Sciatic nerve (tissue), 2 donors: Measurements from ENCODE around the gene HTR2C. TPM values are rescaled to one million over a fixed set of nuclear protein-coding genes. Genes with fewer than 3 reads are reported as not detected.
A peak's percentile ranks its signal among the peaks of the same experiment; 100 is the strongest.
"Not testable (repeated sequence)": the region's sequence is repeated elsewhere in the genome, so short reads cannot be mapped to it uniquely, and the experiment has no call there.

Experiments used
- ATAC-seq: fragments of 200-7000 bp; cut with Tn5 transposase; one replicate; pipeline ENCODE4 v1.9.1; 2020; ENCODE audit warnings: mild to moderate bottlenecking, moderate library complexity
- DNase-seq: peaks from one replicate; pipeline ENCODE4 v3.0.0-alpha.2; 2020; ENCODE audit warnings: low spot score
- intact Hi-C: fragments of 100-400 bp; cut with DNase I; formaldehyde crosslinking; loops from one replicate; pipeline ENCODE4 v1.14.2; 2022
- microRNA-seq: library from miRNA; unstranded; fragments of <30 nt; microRNA quantifications from one replicate; pipeline ENCODE4 v1.2.0, GENCODE V29; 2020
- total RNA-seq: library from RNA; stranded (reverse); fragmentation: NEBNext Ultra II Directional; extraction: Animal tissue kit (Norgen Biotek cat#: 25700); gene quantifications from one replicate; pipeline ENCODE4 v1.2.1, GENCODE V29; 2021
- donor health status: DM: no; HTN: no; CAD: no.
- donor health status: DM: no; HTN: no; CAD: no.

The HTR2C gene
- total RNA-seq, 1 donor from 2014 or later, result 0.22 TPM

- DNase-seq, result no peak
- intact Hi-C loops, result no loop called here
- no peak for ATAC-seq
These were observed 346.3 kb downstream of the HTR2C start for GRCh38 chrX:114930227-114930626.

GRCh38 chrX:114932550-114932949 is 348.7 kb downstream of the HTR2C start:
- DNase-seq, result no peak
- intact Hi-C loops, result no loop called here
- ATAC-seq, result no peak

GRCh38 chrX:114933291-114933690 is 349.4 kb downstream of the HTR2C start:
- ATAC-seq, intact Hi-C loops, DNase-seq: not testable (repeated sequence)

- DNase-seq, ATAC-seq, intact Hi-C loops: not testable (repeated sequence)
These were observed 353.2 kb downstream of the HTR2C start for GRCh38 chrX:114937090-114937489.

- DNase-seq (no peak), ATAC-seq (no peak)
- intact Hi-C loops, result no loop called here
These were observed 368.8 kb downstream of the HTR2C start for GRCh38 chrX:114952696-114953095.

Small RNAs within 50 kb of the gene (microRNA-seq; reads per million reads assigned to microRNA genes)
- not detected for gene MIR1264
- gene MIR1298, result 9.1 reads per million, percentile 22 among the genes with 10 or more reads in this experiment
- 7.6 reads per million, percentile 20 among the genes with 10 or more reads in this experiment for gene MIR1911
- gene MIR1912, result 18.5 reads per million, percentile 31 among the genes with 10 or more reads in this experiment
- gene MIR448, result 4.0 reads per million, percentile 7 among the genes with 10 or more reads in this experiment
- gene MIR764, result not detected
